Raji (cell line): ENCODE data around the gene LTN1.

ENCODE experiments used
- POLR2A ChIP-seq: IDR thresholded peaks from 2 replicates; pipeline ENCODE4 v1.6.1; 2011; ENCODE audit warnings: low read depth, low read length, control low read depth; ENCODE audit not compliant: insufficient read depth

Gene LTN1

GRCh38 chr21:28882345-28882744 lies 110.3 kb downstream of the LTN1 start:
- TF ChIP-seq POLR2A: no peak
